Ishikawa (cell line): ENCODE results near the gene INPP5F.

Experiments used
- CEBPB ChIP-seq: IDR thresholded peaks from 2 replicates; pipeline ENCODE4 v1.6.1; 2012
- CREB1 ChIP-seq: IDR thresholded peaks from 2 replicates; pipeline ENCODE4 v1.6.1; 2012; ENCODE audit warnings: low read depth
- EGR1 ChIP-seq: IDR thresholded peaks from 2 replicates; pipeline ENCODE4 v1.6.1; 2012
- EP300 ChIP-seq: IDR thresholded peaks from 2 replicates; pipeline ENCODE4 v1.6.1; 2012; ENCODE audit warnings: borderline replicate concordance
- RAD21 ChIP-seq: IDR thresholded peaks from 2 replicates; pipeline ENCODE4 v1.6.1; 2012; ENCODE audit warnings: low read depth
- TAF1 ChIP-seq: IDR thresholded peaks from 2 replicates; pipeline ENCODE4 v1.6.1; 2012; ENCODE audit warnings: low read depth, mild to moderate bottlenecking
- YY1 ChIP-seq: IDR thresholded peaks from 2 replicates; pipeline ENCODE4 v1.6.1; 2012; ENCODE audit warnings: low read depth
- TF ChIP-seq, protein P1 (sequence below): IDR thresholded peaks from 2 replicates; pipeline ENCODE4 v1.6.1; 2012
- TF ChIP-seq, protein P2 (sequence below): IDR thresholded peaks from 2 replicates; pipeline ENCODE4 v1.6.1; 2012; ENCODE audit warnings: low read depth, mild to moderate bottlenecking

DNA sequence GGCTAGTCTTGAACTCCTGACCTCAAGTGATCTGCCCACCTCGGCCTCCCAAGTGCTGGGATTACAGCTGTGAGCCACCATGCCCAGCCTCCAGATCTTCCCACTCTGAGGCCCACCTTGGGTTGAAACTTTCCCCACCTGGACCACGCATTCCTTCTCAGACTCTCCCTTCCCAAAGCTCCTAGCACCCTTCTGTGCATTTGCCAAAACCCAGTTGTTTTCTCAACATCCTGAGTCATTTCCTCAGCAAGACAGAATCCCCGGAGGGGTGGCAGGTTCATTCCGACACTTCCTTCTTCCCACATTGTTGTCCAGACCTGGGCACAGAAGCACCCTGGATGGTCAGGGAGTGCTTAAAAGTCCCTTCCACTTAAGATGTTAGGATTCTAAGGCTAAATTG is 45.8 kb upstream of the INPP5F start:
- TF ChIP-seq EP300 (no peak), YY1 (no peak), RAD21 (no peak), CREB1 (no peak), TAF1 (no peak), CEBPB (no peak), EGR1 (no peak)
- TF ChIP-seq, protein P1, sequence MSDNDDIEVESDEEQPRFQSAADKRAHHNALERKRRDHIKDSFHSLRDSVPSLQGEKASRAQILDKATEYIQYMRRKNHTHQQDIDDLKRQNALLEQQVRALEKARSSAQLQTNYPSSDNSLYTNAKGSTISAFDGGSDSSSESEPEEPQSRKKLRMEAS: no peak
- TF ChIP-seq, protein P2, sequence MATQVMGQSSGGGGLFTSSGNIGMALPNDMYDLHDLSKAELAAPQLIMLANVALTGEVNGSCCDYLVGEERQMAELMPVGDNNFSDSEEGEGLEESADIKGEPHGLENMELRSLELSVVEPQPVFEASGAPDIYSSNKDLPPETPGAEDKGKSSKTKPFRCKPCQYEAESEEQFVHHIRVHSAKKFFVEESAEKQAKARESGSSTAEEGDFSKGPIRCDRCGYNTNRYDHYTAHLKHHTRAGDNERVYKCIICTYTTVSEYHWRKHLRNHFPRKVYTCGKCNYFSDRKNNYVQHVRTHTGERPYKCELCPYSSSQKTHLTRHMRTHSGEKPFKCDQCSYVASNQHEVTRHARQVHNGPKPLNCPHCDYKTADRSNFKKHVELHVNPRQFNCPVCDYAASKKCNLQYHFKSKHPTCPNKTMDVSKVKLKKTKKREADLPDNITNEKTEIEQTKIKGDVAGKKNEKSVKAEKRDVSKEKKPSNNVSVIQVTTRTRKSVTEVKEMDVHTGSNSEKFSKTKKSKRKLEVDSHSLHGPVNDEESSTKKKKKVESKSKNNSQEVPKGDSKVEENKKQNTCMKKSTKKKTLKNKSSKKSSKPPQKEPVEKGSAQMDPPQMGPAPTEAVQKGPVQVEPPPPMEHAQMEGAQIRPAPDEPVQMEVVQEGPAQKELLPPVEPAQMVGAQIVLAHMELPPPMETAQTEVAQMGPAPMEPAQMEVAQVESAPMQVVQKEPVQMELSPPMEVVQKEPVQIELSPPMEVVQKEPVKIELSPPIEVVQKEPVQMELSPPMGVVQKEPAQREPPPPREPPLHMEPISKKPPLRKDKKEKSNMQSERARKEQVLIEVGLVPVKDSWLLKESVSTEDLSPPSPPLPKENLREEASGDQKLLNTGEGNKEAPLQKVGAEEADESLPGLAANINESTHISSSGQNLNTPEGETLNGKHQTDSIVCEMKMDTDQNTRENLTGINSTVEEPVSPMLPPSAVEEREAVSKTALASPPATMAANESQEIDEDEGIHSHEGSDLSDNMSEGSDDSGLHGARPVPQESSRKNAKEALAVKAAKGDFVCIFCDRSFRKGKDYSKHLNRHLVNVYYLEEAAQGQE: no peak
